ENCODE measurements around the gene HBA1.
"Not testable (repeated sequence)": the region's sequence is repeated elsewhere in the genome, so short reads cannot be mapped to it uniquely, and the experiment has no call there.

Gene HBA1

GRCh38 chr16:211631-212180 lies 35.2 kb downstream of the HBA1 start:
- not testable (repeated sequence) for DNase-seq

GRCh38 chr16:212999-213398 lies 36.5 kb downstream of the HBA1 start:
- no peak for DNase-seq

GRCh38 chr16:220021-220420 lies 43.5 kb downstream of the HBA1 start:
- no peak for DNase-seq

Measured in SHP77 treated with DMSO at 0.1 percent for 48 hours (cell line).